HAP-1 (cell line): ENCODE results near the gene HIF1A.

Source experiments
- DNase-seq, 2 experiments: peaks; one replicate each; pipeline ENCODE4 v3.0.0-alpha.2; 2016 to 2020; ENCODE audit warnings: low spot score in 2 of 2
- H3K27me3 ChIP-seq: fragments of 250-450 bp; sonication (Bioruptor Pico); 2 replicates; pipeline ENCODE4 v1.5.1; 2020; ENCODE audit warnings: low read depth, mild to moderate bottlenecking, moderate library complexity
- H3K36me3 ChIP-seq: fragments of 250-450 bp; sonication (Bioruptor Pico); replicated peaks from 2 replicates; pipeline ENCODE4 v1.5.1; 2020; ENCODE audit warnings: mild to moderate bottlenecking
- H3K4me1 ChIP-seq: fragments of 250-450 bp; sonication (Bioruptor Pico); 2 replicates; pipeline ENCODE4 v1.5.1; 2020; ENCODE audit warnings: mild to moderate bottlenecking
- H3K4me3 ChIP-seq: fragments of 250-450 bp; sonication (Bioruptor Pico); 2 replicates; pipeline ENCODE4 v1.5.1; 2020; ENCODE audit warnings: mild to moderate bottlenecking, moderate library complexity
- H3K9me3 ChIP-seq: fragments of 250-450 bp; sonication (Bioruptor Pico); 2 replicates; pipeline ENCODE4 v1.5.1; 2020; ENCODE audit warnings: mild to moderate bottlenecking, moderate library complexity
- in situ Hi-C: fragments of 300-500 bp; cut with MboI; formaldehyde crosslinking; loops from 3 replicates; pipeline ENCODE4 v1.14.3; 2020; ENCODE audit warnings: low sequenced_read_pairs, inconsistent platforms, mixed read lengths

HIF1A gene

GRCh38 chr14:61690039-61690438 is 5.3 kb upstream of the HIF1A start:
- Histone ChIP-seq H3K27me3 (no peaks in the 10 kb centered on the region), H3K4me1 (peaks cover 10% of the 10 kb centered on the region; the same call in 1 of the 2 replicates), H3K9me3 (no peaks in the 10 kb centered on the region), H3K4me3 (no peak overlapping the region), H3K36me3 (no peaks in the 10 kb centered on the region)
- no peak for DNase-seq
- in situ Hi-C loops, result no loop called here

- Histone ChIP-seq H3K27me3 (no peaks in the 10 kb centered on the region), H3K9me3 (no peaks in the 10 kb centered on the region), H3K4me3 (no peak overlapping the region), H3K36me3 (no peaks in the 10 kb centered on the region), H3K4me1 (peaks cover 10% of the 10 kb centered on the region; the same call in 1 of the 2 replicates)
- in situ Hi-C loops, result no loop called here
- no peak for DNase-seq
Measured at GRCh38 chr14:61690982-61691381, 4.3 kb upstream of the HIF1A start.

- no peaks in the 10 kb centered on the region for H3K9me3 ChIP-seq
- H3K4me3 ChIP-seq, result no peak overlapping the region
- in situ Hi-C loops, result no loop called here
- DNase-seq, result no peak
- no peaks in the 10 kb centered on the region for H3K36me3 ChIP-seq
- H3K27me3 ChIP-seq, result no peaks in the 10 kb centered on the region
- peaks cover 10% of the 10 kb centered on the region for H3K4me1 ChIP-seq
Measured at GRCh38 chr14:61691495-61691894, 3.8 kb upstream of the HIF1A start.

- in situ Hi-C loops, result no loop called here
- no peak overlapping the region for H3K4me3 ChIP-seq
Measured at GRCh38 chr14:61694039-61694438, 1.3 kb upstream of the HIF1A start.

GRCh38 chr14:61695695-61696527 is 598 bp downstream of the HIF1A start:
- H3K27me3 ChIP-seq, result no peaks in the 10 kb centered on the region
- H3K4me3 ChIP-seq, result peak overlapping the region; percentile 91
- in situ Hi-C loops, result no loop called here
- peaks cover 20% of the 10 kb centered on the region for H3K4me1 ChIP-seq
- no peaks in the 10 kb centered on the region for H3K36me3 ChIP-seq
- no peaks in the 10 kb centered on the region for H3K9me3 ChIP-seq
- peak; percentile 52 to 81 for DNase-seq

More at GRCh38 chr14:61694039-61694438, 1.3 kb upstream of the HIF1A start:
- DNase-seq, result no peak
- Histone ChIP-seq H3K4me1 (peaks cover 16% of the 10 kb centered on the region), H3K9me3 (no peaks in the 10 kb centered on the region), H3K36me3 (no peaks in the 10 kb centered on the region), H3K27me3 (no peaks in the 10 kb centered on the region)

GRCh38 chr14:61696753-61697318 is 1.5 kb downstream of the HIF1A start:
- Histone ChIP-seq H3K36me3 (no peaks in the 10 kb centered on the region), H3K9me3 (no peaks in the 10 kb centered on the region), H3K4me1 (peaks cover 21% of the 10 kb centered on the region), H3K4me3 (peak overlapping the region; percentile 91), H3K27me3 (no peaks in the 10 kb centered on the region)
- DNase-seq, result no peak
- in situ Hi-C loops, result no loop called here

- Histone ChIP-seq H3K4me3 (peak overlapping the region; percentile 91), H3K9me3 (no peaks in the 10 kb centered on the region), H3K36me3 (no peaks in the 10 kb centered on the region), H3K27me3 (no peaks in the 10 kb centered on the region), H3K4me1 (peaks cover 18% of the 10 kb centered on the region)
- DNase-seq, result no peak
- in situ Hi-C loops, result no loop called here
Measured at GRCh38 chr14:61698206-61698980, 3.1 kb downstream of the HIF1A start.

- no peak for DNase-seq
- no peaks in the 10 kb centered on the region for H3K36me3 ChIP-seq
- in situ Hi-C loops, result no loop called here
- H3K27me3 ChIP-seq, result no peaks in the 10 kb centered on the region
- no peaks in the 10 kb centered on the region for H3K9me3 ChIP-seq
- H3K4me3 ChIP-seq, result no peak overlapping the region
- peaks cover 21% of the 10 kb centered on the region for H3K4me1 ChIP-seq
Measured at GRCh38 chr14:61699027-61699426, 3.7 kb downstream of the HIF1A start.

GRCh38 chr14:61700104-61700886 is 5.0 kb downstream of the HIF1A start:
- Histone ChIP-seq H3K9me3 (no peaks in the 10 kb centered on the region), H3K4me3 (no peak overlapping the region), H3K27me3 (no peaks in the 10 kb centered on the region), H3K36me3 (no peaks in the 10 kb centered on the region), H3K4me1 (peaks cover 28% of the 10 kb centered on the region)
- no peak for DNase-seq
- in situ Hi-C loops, result no loop called here

- no peaks in the 10 kb centered on the region for H3K9me3 ChIP-seq
- no peak for DNase-seq
Measured at GRCh38 chr14:61701946-61702345, 6.6 kb downstream of the HIF1A start.

GRCh38 chr14:61703342-61704129 is 8.2 kb downstream of the HIF1A start:
- in situ Hi-C loops, result no loop called here
- Histone ChIP-seq H3K4me3 (no peak overlapping the region), H3K27me3 (no peaks in the 10 kb centered on the region), H3K9me3 (no peaks in the 10 kb centered on the region), H3K36me3 (no peaks in the 10 kb centered on the region), H3K4me1 (peaks cover 32% of the 10 kb centered on the region)
- DNase-seq, result no peak

More at GRCh38 chr14:61701946-61702345, 6.6 kb downstream of the HIF1A start:
- Histone ChIP-seq H3K27me3 (no peaks in the 10 kb centered on the region), H3K36me3 (no peaks in the 10 kb centered on the region), H3K4me1 (peaks cover 35% of the 10 kb centered on the region), H3K4me3 (no peak overlapping the region)
- in situ Hi-C loops, result no loop called here

GRCh38 chr14:61704554-61704953 is 9.2 kb downstream of the HIF1A start:
- Histone ChIP-seq H3K36me3 (no peaks in the 10 kb centered on the region), H3K4me1 (peaks cover 25% of the 10 kb centered on the region), H3K4me3 (no peak overlapping the region), H3K9me3 (no peaks in the 10 kb centered on the region), H3K27me3 (no peaks in the 10 kb centered on the region)
- in situ Hi-C loops, result no loop called here
- DNase-seq, result no peak

GRCh38 chr14:61705017-61705416 is 9.7 kb downstream of the HIF1A start:
- DNase-seq, result no peak
- Histone ChIP-seq H3K27me3 (no peaks in the 10 kb centered on the region), H3K9me3 (no peaks in the 10 kb centered on the region), H3K4me1 (peaks cover 25% of the 10 kb centered on the region), H3K4me3 (no peak overlapping the region), H3K36me3 (no peaks in the 10 kb centered on the region)
- in situ Hi-C loops, result no loop called here
